Trophoblast cell (in vitro differentiated cells and primary cell): ENCODE data around the gene ALDH3B1.

ENCODE experiments used
- DNase-seq, 2 donors: peaks; one replicate each; pipeline ENCODE4 v3.0.0-alpha.2; 2016
- H2AFZ ChIP-seq: 2 replicates; pipeline ENCODE4 v1.6.1; 2013; ENCODE audit warnings: low read length, moderate library complexity, mild to moderate bottlenecking; ENCODE audit not compliant: insufficient read depth, poor library complexity
- H2AK5ac ChIP-seq: 2 replicates; pipeline ENCODE4 v1.6.1; 2013; ENCODE audit warnings: mild to moderate bottlenecking, low read length
- H2BK120ac ChIP-seq: 2 replicates; pipeline ENCODE4 v1.6.1; 2013; ENCODE audit warnings: low read length, mild to moderate bottlenecking, moderate library complexity; ENCODE audit not compliant: insufficient read depth, poor library complexity
- H2BK12ac ChIP-seq: 2 replicates; pipeline ENCODE4 v1.6.1; 2013; ENCODE audit warnings: mild to moderate bottlenecking, low read length, moderate library complexity
- H2BK5ac ChIP-seq: 2 replicates; pipeline ENCODE4 v1.6.1; 2013; ENCODE audit warnings: low read length, low read depth, moderate library complexity, mild to moderate bottlenecking; ENCODE audit not compliant: poor library complexity
- H3K14ac ChIP-seq: 2 replicates; pipeline ENCODE4 v1.6.1; 2013; ENCODE audit warnings: mild to moderate bottlenecking, low read length
- H3K18ac ChIP-seq: 2 replicates; pipeline ENCODE4 v1.6.1; 2013; ENCODE audit warnings: mild to moderate bottlenecking, low read length
- H3K23ac ChIP-seq: 2 replicates; pipeline ENCODE4 v1.6.1; 2013; ENCODE audit warnings: low read length
- H3K27ac ChIP-seq: 2 replicates; pipeline ENCODE4 v1.5.1; 2013; ENCODE audit warnings: low read depth, mild to moderate bottlenecking, inconsistent platforms, low read length, moderate library complexity
- H3K27me3 ChIP-seq: 2 replicates; pipeline ENCODE4 v1.6.1; 2013; ENCODE audit warnings: inconsistent platforms, mild to moderate bottlenecking, low read length, moderate library complexity; ENCODE audit not compliant: insufficient read depth
- H3K36me3 ChIP-seq, 2 experiments: 1 replicate in 1 of 2; 2 replicates in 1 of 2; pipeline ENCODE4 v1.6.1; 2013; ENCODE audit warnings: low read length in 2 of 2, mild to moderate bottlenecking in 2 of 2, moderate library complexity in 1 of 2; ENCODE audit not compliant: insufficient read depth in 2 of 2, control insufficient read depth in 1 of 2
- H3K4ac ChIP-seq: 2 replicates; pipeline ENCODE4 v1.6.1; 2013; ENCODE audit warnings: low read depth, mild to moderate bottlenecking, low read length, moderate library complexity
- H3K4me1 ChIP-seq, 2 experiments: 1 replicate in 1 of 2; 2 replicates in 1 of 2; pipeline ENCODE4 v1.6.1; 2013; ENCODE audit warnings: low read length in 2 of 2, mild to moderate bottlenecking in 2 of 2, moderate library complexity in 1 of 2; ENCODE audit not compliant: insufficient read depth in 2 of 2, control insufficient read depth in 1 of 2
- H3K4me2 ChIP-seq: 2 replicates; pipeline ENCODE4 v1.6.1; 2013; ENCODE audit warnings: inconsistent platforms, mild to moderate bottlenecking, low read length, moderate library complexity
- H3K4me3 ChIP-seq: 2 replicates; pipeline ENCODE4 v1.5.1; 2013; ENCODE audit warnings: mild to moderate bottlenecking, low read depth, low read length, inconsistent platforms
- H3K79me1 ChIP-seq: one replicate; pipeline ENCODE4 v1.6.1; 2013; ENCODE audit warnings: low read length
- H3K79me2 ChIP-seq: 2 replicates; pipeline ENCODE4 v1.6.1; 2013; ENCODE audit warnings: low read length, mild to moderate bottlenecking; ENCODE audit not compliant: control insufficient read depth, insufficient read depth, poor library complexity
- H3K9ac ChIP-seq: 2 replicates; pipeline ENCODE4 v1.6.1; 2013; ENCODE audit warnings: mild to moderate bottlenecking, low read length
- H3K9me3 ChIP-seq: 2 replicates; pipeline ENCODE4 v1.6.1; 2013; ENCODE audit warnings: low read depth, mild to moderate bottlenecking, control low read depth, inconsistent platforms, low read length; ENCODE audit not compliant: insufficient read depth
- H4K12ac ChIP-seq: 2 replicates; pipeline ENCODE4 v1.6.1; 2013; ENCODE audit warnings: low read depth, mild to moderate bottlenecking, low read length, moderate library complexity
- H4K8ac ChIP-seq: 2 replicates; pipeline ENCODE4 v1.6.1; 2013; ENCODE audit warnings: low read depth, mild to moderate bottlenecking, low read length, moderate library complexity
- H4K91ac ChIP-seq: one replicate; pipeline ENCODE4 v1.6.1; 2013; ENCODE audit warnings: low read depth, mild to moderate bottlenecking, low read length, moderate library complexity
- WGBS: extraction: QIAGEN DNeasy Blood & Tissue Kit; methylation state at CpG from one replicate; pipeline ENCODE4 v1.1.7; 2013; ENCODE audit warnings: missing lambda C conversion rate; ENCODE audit not compliant: insufficient read length, insufficient coverage; ENCODE audit errors: extremely low coverage; 5-methylcytosine and 5-hydroxymethylcytosine counted together

The ALDH3B1 gene

GRCh38 chr11:68016161-68016903 is 6.2 kb downstream of the ALDH3B1 start:
- Histone ChIP-seq H3K14ac (no peak overlapping the region), H3K27me3 (no peaks in the 10 kb centered on the region), H3K36me3 (no peaks in the 10 kb centered on the region), H2BK12ac (no peak overlapping the region), H3K27ac (no peak overlapping the region), H2BK120ac (no peak overlapping the region), H3K4ac (no peak overlapping the region), H3K9ac (no peak overlapping the region), H3K23ac (no peak overlapping the region), H3K4me3 (no peak overlapping the region), H2AK5ac (no peak overlapping the region), H3K4me1 (peaks cover 28 to 36% of the 10 kb centered on the region in 2 experiments), H4K8ac (no peak overlapping the region), H3K79me2 (peaks cover 5% of the 10 kb centered on the region), H4K91ac (no peak overlapping the region), H3K79me1 (peaks cover 24% of the 10 kb centered on the region), H3K18ac (no peak overlapping the region), H2BK5ac (no peak overlapping the region), H3K4me2 (no peak overlapping the region), H2AFZ (no peak overlapping the region), H3K9me3 (peaks cover 1% of the 10 kb centered on the region), H4K12ac (no peak overlapping the region)
- WGBS: no CpG with 5 or more reads among the region's 13 CpGs
- DNase-seq: no peak

DNA sequence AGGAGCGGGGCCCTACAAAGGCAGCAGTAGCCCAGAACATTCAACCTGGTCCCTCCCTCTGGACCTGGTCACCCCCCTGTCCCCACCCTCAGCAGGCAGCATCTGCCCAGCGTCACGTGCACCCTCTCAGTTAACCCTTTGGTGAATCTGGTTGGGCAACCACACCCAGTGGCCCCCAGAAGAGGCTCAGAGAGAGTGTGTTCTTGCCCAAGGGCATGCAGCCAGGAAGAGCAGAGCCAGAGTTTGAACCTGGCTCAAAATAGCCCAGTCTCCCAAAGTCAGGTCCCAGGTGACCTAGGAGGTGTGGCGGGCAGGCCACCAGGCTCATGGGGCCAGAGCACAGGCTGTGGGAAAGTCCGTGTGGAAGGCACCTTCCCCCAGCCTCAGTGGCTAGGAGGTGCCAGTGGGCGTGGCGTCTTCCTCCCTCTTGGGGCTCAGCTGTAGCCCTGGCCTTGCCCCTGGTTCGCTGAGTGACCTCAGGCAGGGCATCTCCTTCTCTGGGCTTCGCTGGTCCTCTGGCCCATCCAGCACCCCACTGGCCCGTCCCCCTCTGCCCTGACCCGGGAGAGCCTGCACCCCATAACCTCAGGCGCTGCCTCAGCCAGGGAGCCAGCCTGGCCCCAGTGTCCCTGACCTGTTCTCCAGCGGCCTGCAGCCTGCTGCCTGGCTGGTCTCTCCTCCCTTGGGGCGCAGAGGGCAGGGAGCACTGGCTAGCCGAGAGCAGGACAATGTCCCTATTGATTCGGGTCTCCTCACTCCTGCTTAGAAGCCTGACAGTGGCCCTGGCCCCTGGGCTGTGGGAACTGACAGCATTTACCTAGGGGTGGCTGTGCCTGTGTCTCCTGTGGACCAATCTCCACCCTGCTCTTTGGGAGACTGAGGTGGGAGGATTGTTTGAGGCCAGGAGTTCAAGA is 7.0 kb downstream of the ALDH3B1 start:
- no peak overlapping the region for H4K91ac ChIP-seq
- no peak overlapping the region for H2BK5ac ChIP-seq
- no peak overlapping the region for H4K8ac ChIP-seq
- no peak overlapping the region for H3K9ac ChIP-seq
- no peaks in the 10 kb centered on the region for H3K36me3 ChIP-seq
- H2AFZ ChIP-seq: no peak overlapping the region
- peaks cover 5% of the 10 kb centered on the region for H3K79me2 ChIP-seq
- H2AK5ac ChIP-seq: no peak overlapping the region
- no peak overlapping the region for H3K23ac ChIP-seq
- H2BK120ac ChIP-seq: no peak overlapping the region
- H3K14ac ChIP-seq: no peak overlapping the region
- peak overlapping the region; percentile 4 for H2BK12ac ChIP-seq
- peak overlapping the region; percentile 25 for H3K18ac ChIP-seq
- no peak overlapping the region for H4K12ac ChIP-seq
- no peaks in the 10 kb centered on the region for H3K27me3 ChIP-seq
- H3K79me1 ChIP-seq: peaks cover 24% of the 10 kb centered on the region
- no peak overlapping the region for H3K4me2 ChIP-seq
- peak overlapping the region; percentile 13 for H3K4me3 ChIP-seq
- H3K4ac ChIP-seq: no peak overlapping the region
- no peak overlapping the region for H3K27ac ChIP-seq
- H3K4me1 ChIP-seq: peaks cover 28 to 33% of the 10 kb centered on the region in 2 experiments
- no peak for DNase-seq
- WGBS: no CpG with 5 or more reads among the region's 16 CpGs
- peaks cover 1% of the 10 kb centered on the region for H3K9me3 ChIP-seq

DNA sequence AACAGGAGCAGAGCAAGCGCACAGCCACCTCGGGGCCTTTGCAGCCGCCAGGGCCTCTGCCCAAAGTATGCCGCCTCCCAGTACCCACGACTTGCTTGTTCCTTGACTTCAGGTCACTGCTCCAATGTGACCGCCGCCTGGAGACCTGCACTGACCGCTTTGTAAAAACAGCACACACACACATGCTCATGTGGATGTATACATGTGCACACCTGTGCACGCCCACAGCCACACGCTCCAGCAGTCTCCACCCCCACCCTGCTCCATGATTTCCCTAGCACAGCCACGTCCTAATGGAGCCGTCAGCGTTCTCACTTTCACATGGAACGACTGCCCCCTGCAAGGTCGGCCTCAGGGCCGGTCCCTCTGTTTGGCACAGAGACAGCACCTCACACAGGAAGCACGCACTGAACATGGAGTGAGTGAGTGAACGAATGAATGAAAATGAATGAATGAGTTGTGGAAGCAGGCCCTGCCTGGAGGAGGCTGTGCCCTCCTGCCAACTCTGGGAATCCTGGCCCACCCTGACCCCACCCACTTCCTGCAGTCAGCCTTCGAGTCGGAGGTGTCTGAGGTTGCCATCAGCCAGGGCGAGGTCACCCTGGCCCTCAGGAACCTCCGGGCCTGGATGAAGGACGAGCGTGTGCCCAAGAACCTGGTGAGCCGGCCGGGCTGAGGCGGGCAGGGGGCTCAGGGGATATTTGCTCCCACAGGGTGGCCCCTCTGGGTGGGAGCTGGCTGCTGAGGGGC is 8.0 kb downstream of the ALDH3B1 start:
- Histone ChIP-seq H3K36me3 (no peaks in the 10 kb centered on the region), H3K9me3 (peaks cover 1% of the 10 kb centered on the region), H3K4me3 (no peak overlapping the region), H2BK5ac (no peak overlapping the region), H3K27me3 (no peaks in the 10 kb centered on the region), H2BK120ac (no peak overlapping the region), H2BK12ac (no peak overlapping the region), H4K8ac (no peak overlapping the region), H3K9ac (no peak overlapping the region), H3K4ac (no peak overlapping the region), H3K27ac (no peak overlapping the region), H3K79me2 (peaks cover 2% of the 10 kb centered on the region), H3K18ac (no peak overlapping the region), H3K79me1 (peaks cover 16% of the 10 kb centered on the region), H3K4me2 (no peak overlapping the region), H3K4me1 (peaks cover 20 to 24% of the 10 kb centered on the region in 2 experiments), H2AK5ac (no peak overlapping the region), H2AFZ (no peak overlapping the region), H4K91ac (no peak overlapping the region), H3K23ac (no peak overlapping the region), H4K12ac (no peak overlapping the region), H3K14ac (peak overlapping the region; percentile 7)
- DNase-seq: no peak
- no CpG with 5 or more reads among the region's 27 CpGs for WGBS

DNA sequence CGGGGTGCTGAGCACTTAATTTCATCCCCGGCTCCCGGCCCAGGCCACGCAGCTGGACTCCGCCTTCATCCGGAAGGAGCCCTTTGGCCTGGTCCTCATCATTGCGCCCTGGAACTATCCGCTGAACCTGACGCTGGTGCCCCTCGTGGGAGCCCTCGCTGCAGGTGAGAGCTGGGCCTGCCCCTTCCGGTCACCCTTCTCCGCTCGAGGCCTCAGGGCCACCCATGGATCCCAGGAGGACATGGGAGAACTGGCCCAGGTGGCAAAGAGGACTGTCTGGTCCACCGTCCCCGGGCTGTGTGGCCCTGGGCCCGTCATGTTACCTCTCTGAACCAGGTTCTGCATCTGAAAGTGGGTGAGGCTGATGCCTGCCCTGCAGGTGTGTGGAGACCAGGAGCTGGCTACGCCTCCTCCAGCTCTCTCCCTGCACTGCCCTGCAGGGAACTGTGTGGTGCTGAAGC is 8.6 kb downstream of the ALDH3B1 start:
- Histone ChIP-seq H2BK120ac (no peak overlapping the region), H3K9me3 (peaks cover 1% of the 10 kb centered on the region), H4K91ac (no peak overlapping the region), H3K18ac (no peak overlapping the region), H3K23ac (no peak overlapping the region), H3K14ac (no peak overlapping the region), H3K9ac (no peak overlapping the region), H3K36me3 (no peaks in the 10 kb centered on the region), H2BK12ac (no peak overlapping the region), H3K4me2 (no peak overlapping the region), H3K4ac (no peak overlapping the region), H3K4me1 (peaks cover 15 to 20% of the 10 kb centered on the region in 2 experiments), H4K12ac (no peak overlapping the region), H2AK5ac (no peak overlapping the region), H3K27ac (no peak overlapping the region), H3K79me1 (peaks cover 12% of the 10 kb centered on the region), H3K79me2 (no peaks in the 10 kb centered on the region), H2AFZ (no peak overlapping the region), H4K8ac (no peak overlapping the region), H3K4me3 (no peak overlapping the region), H3K27me3 (no peaks in the 10 kb centered on the region), H2BK5ac (no peak overlapping the region)
- no CpG with 5 or more reads among the region's 18 CpGs for WGBS
- no peak for DNase-seq
